Lower leg skin (tissue), 4 donors: ENCODE results near the gene ZNF329. TPM values are rescaled to one million over a fixed set of nuclear protein-coding genes. Genes with fewer than 3 reads are reported as not detected.

Experiments used
- DNase-seq, 2 donors: peaks; one replicate each; pipeline ENCODE4 v3.0.0-alpha.2; 2019; ENCODE audit warnings: low spot score in 2 of 2
- H3K4me3 ChIP-seq: fragments of 200-600 bp; sonication (generic); 2 replicates; pipeline ENCODE4 v1.5.1; 2017; ENCODE audit warnings: mild to moderate bottlenecking, low read depth; ENCODE audit not compliant: poor library complexity, severe bottlenecking
- CTCF ChIP-seq, 3 donors: fragments of 450-650 bp; IDR thresholded peaks; one replicate each; pipeline ENCODE4 v1.5.1; 2016; ENCODE audit warnings: antibody characterized with exemption in 3 of 3, mild to moderate bottlenecking in 3 of 3, moderate library complexity in 2 of 3
- POLR2A ChIP-seq, 2 donors: fragments of 450-650 bp; IDR thresholded peaks; one replicate each; pipeline ENCODE4 v1.6.1; 2016 to 2017; ENCODE audit warnings: antibody characterized with exemption in 2 of 2, mild to moderate bottlenecking in 1 of 2, moderate library complexity in 1 of 2
- WGBS, 2 donors: methylation state at CpG; one replicate each; pipeline ENCODE4 v1.1.5; 2018; 5-methylcytosine and 5-hydroxymethylcytosine counted together
- intact Hi-C: fragments of 100-400 bp; cut with DNase I; formaldehyde crosslinking; loops from one replicate; pipeline ENCODE4 v1.15.0; 2023; ENCODE audit warnings: low total_unique reads
- total RNA-seq, 4 donors: library from RNA; depleted of rRNA; stranded (reverse); fragments of >200 nt; gene quantifications; one replicate each; pipeline ENCODE4 v1.1.0, GENCODE V29; 2016

The ZNF329 gene
- total RNA-seq, 4 donors from 2014 or later = 8.7 to 12.1 (median 9.2) TPM

GRCh38 chr19:58108546-58108817 lies 42.1 kb downstream of the ZNF329 start:
- no peak for DNase-seq
- TF ChIP-seq CTCF (IDR thresholded peaks at IDR 0.05) (no peak), POLR2A (IDR thresholded peaks at IDR 0.05) (no peak)
- H3K4me3 ChIP-seq = no peak overlapping the region
- intact Hi-C loops = no loop called here
- WGBS, 2 donors = 79 to 90% methylated on average over 3 of the region's 3 CpGs

- WGBS, 2 donors = 83 to 88% methylated on average over 7 of the region's 7 CpGs
- no peak overlapping the region for H3K4me3 ChIP-seq
- intact Hi-C loops = no loop called here
- TF ChIP-seq POLR2A (IDR thresholded peaks at IDR 0.05) = no peak
- TF ChIP-seq CTCF (IDR thresholded peaks at IDR 0.05) = no peak
- no peak for DNase-seq
These were observed 42.6 kb downstream of the ZNF329 start for GRCh38 chr19:58107778-58108545.

GRCh38 chr19:58098682-58098998 lies 51.9 kb downstream of the ZNF329 start:
- H3K4me3 ChIP-seq = peak overlapping the region; percentile 13
- 11 to 15% methylated on average over 2 of the region's 2 CpGs for WGBS, 2 donors
- DNase-seq = no peak
- intact Hi-C loops = no loop called here
- TF ChIP-seq CTCF (IDR thresholded peaks at IDR 0.05) (no peak), POLR2A (IDR thresholded peaks at IDR 0.05) (no peak)

GRCh38 chr19:58097781-58098681 lies 52.6 kb downstream of the ZNF329 start, which contains the start of gene ZSCAN18:
Gene ZSCAN18, minus strand, starts transcription at chr19:58098231. Its CDS starts 7,964 bp downstream, at chr19:58090267.
- 1% methylated on average over 46 to 66 of the region's 67 CpGs for WGBS, 2 donors
- intact Hi-C loops = no loop called here
- peak within 1 kb of the TSS; percentile 84 for H3K4me3 ChIP-seq
- TF ChIP-seq CTCF (IDR thresholded peaks at IDR 0.05) (no peak), POLR2A (IDR thresholded peaks at IDR 0.05) (no peak)
- DNase-seq = peak; percentile 92 to 99

- 39 to 40% methylated on average over 8 of the region's 8 CpGs for WGBS, 2 donors
- no peak for TF ChIP-seq CTCF (IDR thresholded peaks at IDR 0.05)
- no peak for TF ChIP-seq POLR2A (IDR thresholded peaks at IDR 0.05)
- peak overlapping the region; percentile 84 for H3K4me3 ChIP-seq
- no peak for DNase-seq
- intact Hi-C loops = no loop called here
These were observed 53.2 kb downstream of the ZNF329 start for GRCh38 chr19:58097349-58097748.
